Astrocyte of the cerebellum (primary cell): ENCODE results near the gene SHC1.

Experiments
- DNase-seq: peaks from one replicate; pipeline ENCODE4 v3.0.0-alpha.2; 2011; ENCODE audit warnings: low read depth
- H3K4me3 ChIP-seq: 2 replicates; pipeline ENCODE4 v1.5.1; 2011; ENCODE audit warnings: mild to moderate bottlenecking, low read depth, low read length, moderate library complexity
- CTCF ChIP-seq: IDR thresholded peaks from 2 replicates; pipeline ENCODE4 v1.5.1; 2012; ENCODE audit warnings: low read length, low read depth, moderate library complexity, mild to moderate bottlenecking; ENCODE audit errors: missing control alignments
- in situ Hi-C: cut with HindIII; loops from 2 replicates; pipeline ENCODE4 v1.10.0; 2017; ENCODE audit warnings: low sequenced_read_pairs

SHC1 gene

GRCh38 chr1:155016231-155016831, 45.8 kb upstream of the SHC1 start:
- H3K4me3 ChIP-seq = no peak overlapping the region
- in situ Hi-C loops = loop anchor here (5.0 kb wide), 1 partner anchor 144 kb away; the partner anchor contains the start of gene KCNN3
- TF ChIP-seq CTCF = no peak
- no peak for DNase-seq

GRCh38 chr1:155015527-155016230, 45.1 kb upstream of the SHC1 start:
- in situ Hi-C loops = loop anchor here (5.0 kb wide), 1 partner anchor 143 kb away; the partner anchor contains the start of gene KCNN3
- no peak overlapping the region for H3K4me3 ChIP-seq
- DNase-seq = no peak
- no peak for TF ChIP-seq CTCF

- H3K4me3 ChIP-seq = no peak overlapping the region
- in situ Hi-C loops = loop anchor here (5.0 kb wide), 3 partner anchors 47 to 143 kb away; partner anchors contain the start of genes EFNA4, KCNN3 and PBXIP1
- no peak for DNase-seq
- TF ChIP-seq CTCF = no peak
These were observed 44.4 kb upstream of the SHC1 start for GRCh38 chr1:155014709-155015508.

- no peak overlapping the region for H3K4me3 ChIP-seq
- DNase-seq = no peak
- in situ Hi-C loops = loop anchor here (5.0 kb wide), 2 partner anchors 49 to 56 kb away; partner anchors contain the start of genes EFNA4 and PBXIP1
- no peak for TF ChIP-seq CTCF
These were observed 43.1 kb upstream of the SHC1 start for GRCh38 chr1:155013632-155014031.

GRCh38 chr1:155012776-155013602, 42.4 kb upstream of the SHC1 start:
- H3K4me3 ChIP-seq = no peak overlapping the region
- no peak for DNase-seq
- in situ Hi-C loops = loop anchor here (5.0 kb wide), 2 partner anchors 49 to 56 kb away; partner anchors contain the start of genes EFNA4 and PBXIP1
- TF ChIP-seq CTCF = no peak

GRCh38 chr1:155012026-155012546, 41.5 kb upstream of the SHC1 start:
- DNase-seq = no peak
- no peak overlapping the region for H3K4me3 ChIP-seq
- in situ Hi-C loops = loop anchor here (5.0 kb wide), 2 partner anchors 50 to 55 kb away; partner anchors contain the start of genes EFNA4 and PBXIP1
- no peak for TF ChIP-seq CTCF
